GM18867 (cell line): ENCODE data around the gene ANKIB1.
A peak's percentile ranks its signal among the peaks of the same experiment; 100 is the strongest.

Experiments
- ATAC-seq: cut with Tn5 transposase; IDR thresholded peaks from one replicate; pipeline ENCODE4 v1.9.1; 2021; ENCODE audit warnings: mild to moderate bottlenecking, moderate library complexity; ENCODE audit not compliant: unreplicated experiment

ANKIB1 gene

DNA sequence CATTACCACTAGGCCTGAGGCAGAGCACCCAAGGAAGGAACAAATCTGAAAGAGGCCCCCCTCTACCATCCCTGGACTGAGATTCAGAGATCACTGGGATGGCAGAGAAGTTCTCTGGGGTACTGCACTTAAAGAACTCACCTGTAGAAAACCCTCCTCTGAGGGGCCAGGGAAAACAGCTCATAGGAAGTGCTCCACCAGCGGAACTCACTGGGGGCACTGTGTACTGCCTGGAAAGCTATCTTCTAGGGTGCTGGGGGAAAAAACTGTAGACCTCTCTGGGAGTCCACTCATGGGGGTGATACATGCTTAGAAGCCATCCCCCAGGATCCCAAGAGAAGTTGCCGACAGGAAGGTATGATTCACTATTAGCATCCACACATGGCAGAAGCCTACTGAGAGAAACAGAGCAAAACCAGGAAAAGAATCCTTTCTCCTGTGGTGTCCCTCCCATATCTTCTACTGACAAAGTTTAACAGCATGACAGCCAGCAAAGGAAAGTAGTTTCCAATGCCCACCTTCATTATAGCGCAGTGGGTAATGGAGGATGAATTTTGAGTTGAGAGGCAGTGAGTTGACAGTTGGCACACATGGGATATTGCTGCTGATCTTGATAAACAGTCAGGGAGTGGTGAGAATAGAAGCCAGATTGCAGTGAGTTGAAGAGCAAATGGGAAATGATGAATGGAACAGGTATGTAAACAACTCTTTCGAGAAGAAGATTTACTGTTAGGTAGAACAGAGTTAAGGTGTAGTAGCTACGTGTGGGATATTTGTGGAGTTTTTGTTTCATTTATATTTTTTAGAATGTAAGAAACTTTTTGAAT lies 20.9 kb downstream of the ANKIB1 start:
- no peak for ATAC-seq

DNA sequence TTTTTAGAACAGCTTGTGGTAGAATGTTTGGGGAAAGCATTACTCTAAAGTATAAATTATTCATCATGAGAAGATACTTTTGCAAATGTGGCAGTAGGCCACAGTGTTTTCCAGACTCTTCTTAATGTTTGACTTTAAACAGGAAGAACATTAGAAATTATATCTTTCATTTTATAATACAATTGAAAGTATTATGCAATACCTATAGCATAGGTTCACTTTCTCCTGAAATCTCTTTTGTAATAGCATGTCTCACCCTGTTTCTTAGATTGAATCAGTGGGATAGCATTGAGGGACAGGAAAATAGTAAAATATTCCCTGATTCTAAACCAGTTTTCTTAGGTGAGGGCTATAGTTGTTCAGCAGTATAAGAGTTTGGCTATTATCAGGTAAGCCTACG lies 23.1 kb downstream of the ANKIB1 start:
- ATAC-seq, result no peak

DNA sequence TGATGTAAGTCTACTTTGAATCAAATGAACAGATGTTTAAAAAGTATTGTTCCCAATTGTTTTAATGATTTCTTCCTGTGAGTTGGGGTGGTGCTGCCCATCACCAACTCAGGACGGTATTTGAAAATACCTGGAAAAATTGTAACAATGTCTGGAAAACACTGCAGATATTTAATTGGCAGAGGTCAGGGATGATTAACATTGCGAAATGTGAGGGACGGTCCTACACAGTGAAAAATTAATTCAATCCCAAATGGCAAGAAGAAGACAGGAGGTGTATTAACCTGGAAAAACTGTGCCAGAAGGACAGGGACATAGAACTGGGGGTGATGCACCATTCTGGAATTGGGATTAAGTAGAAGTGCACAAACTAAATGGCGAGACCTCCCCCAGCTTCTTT lies 29.6 kb downstream of the ANKIB1 start:
- no peak for ATAC-seq

DNA sequence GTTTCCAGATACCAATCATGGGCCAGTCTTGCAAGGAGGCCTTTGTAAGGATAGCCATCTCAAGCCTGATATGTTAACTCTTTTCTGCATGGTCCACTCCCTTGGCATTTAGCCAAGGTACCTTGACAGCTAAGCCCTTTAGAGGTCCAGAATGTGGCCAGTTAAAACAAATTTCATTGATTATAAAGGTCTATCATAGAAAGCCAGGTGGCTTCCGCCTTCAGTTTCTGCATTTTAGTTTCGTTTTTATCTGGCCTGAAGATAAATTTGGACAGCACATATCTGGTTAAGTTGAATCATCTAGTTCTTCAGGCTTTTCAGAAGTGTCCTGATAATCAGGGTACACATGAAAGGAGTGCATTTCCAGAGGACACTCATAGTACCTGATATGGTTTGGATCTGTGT lies 30.7 kb downstream of the ANKIB1 start:
- ATAC-seq, result peak; percentile 93

DNA sequence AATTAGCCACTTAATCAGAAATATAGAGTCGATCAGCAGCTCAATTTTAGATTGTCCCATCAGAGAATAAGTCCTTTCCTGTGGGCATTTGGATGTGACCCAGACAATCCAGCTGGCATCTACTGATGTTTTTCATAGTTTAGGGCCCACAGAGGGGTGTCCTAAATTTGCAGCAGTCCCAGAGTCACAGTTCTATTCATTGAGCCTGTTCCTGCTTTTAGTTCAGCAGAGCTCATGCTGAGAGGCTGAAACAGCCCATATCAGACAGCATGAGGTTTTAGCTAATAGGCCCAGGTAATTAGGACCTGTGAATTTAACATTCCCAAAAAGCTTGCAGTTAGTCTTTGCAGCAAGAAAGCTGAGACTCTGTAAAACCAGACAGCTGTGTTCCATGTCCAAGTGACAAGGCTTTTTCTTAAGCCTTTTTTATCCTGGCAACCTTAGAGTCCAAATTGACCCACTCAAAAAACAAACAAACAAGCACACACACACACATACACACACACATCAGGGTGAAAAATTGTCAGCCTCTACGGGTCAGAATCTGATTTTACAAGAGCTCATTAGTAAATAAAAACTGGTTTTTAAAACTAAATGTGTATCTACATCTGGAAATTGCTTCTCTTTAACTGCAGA lies 33.7 kb downstream of the ANKIB1 start:
- ATAC-seq, result no peak

DNA sequence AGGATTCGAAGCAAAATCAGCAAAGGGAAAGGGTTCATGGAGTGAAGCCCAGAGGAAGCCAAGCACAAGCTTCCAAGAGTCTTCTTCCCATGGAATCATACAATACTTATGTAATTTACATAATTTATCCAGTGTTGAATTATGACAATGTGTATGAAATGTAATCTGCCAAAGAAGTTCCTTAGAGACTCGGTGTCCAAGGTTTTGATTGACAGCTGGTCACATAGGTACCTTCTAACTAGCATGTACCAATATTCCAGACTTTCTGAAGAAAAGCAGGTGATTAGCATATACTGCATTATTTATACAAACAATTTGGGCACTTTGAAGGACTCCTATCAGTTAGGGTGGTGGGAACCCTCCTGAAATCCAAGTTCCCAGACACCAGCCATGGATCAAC lies 35.3 kb downstream of the ANKIB1 start:
- no peak for ATAC-seq

DNA sequence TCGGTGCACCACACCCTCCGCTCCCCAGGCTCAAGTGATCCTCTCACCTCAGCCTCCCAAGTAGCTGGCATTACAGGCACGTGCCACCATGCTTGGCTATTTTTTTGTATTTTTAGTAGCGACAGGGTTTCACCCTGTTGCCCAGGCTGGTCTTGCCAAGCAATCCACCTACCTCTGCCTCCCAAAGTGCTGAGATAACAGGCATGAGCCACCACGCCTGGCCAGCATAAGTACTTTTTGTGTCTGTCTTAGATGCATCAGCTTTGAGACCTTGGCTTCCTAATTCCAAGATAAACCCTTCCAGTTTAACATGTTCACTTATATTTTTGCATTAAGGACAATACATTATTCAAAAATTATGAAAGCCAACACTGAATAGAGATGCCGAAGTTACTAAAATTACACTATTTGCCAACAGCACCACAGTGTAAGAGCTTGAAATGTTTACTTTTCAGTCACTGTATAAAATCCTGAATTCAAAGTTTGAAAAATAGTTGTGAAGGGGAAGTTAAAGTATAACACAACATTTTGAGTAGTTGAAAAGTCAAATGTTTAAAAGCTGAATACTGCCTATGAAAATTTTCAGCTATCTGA lies 36.5 kb downstream of the ANKIB1 start:
- no peak for ATAC-seq

DNA sequence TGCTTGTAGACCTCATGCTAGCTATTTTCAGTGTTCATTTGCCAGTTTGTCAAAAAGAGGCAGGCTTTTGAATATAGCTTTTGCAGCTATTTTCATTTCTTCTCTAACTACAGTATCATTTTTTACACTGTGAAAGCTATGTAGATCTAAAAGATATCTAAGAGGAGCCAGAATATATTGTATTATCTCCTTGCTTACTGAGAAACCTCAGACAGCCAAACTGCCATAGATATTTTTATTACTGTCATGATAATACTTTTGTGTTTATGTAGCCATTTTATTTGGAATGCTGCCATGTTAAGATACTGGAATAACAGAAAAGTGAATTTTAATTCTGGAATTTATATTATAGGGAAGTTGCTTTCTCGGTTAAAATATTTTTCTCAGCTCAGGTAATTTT lies 37.2 kb downstream of the ANKIB1 start:
- no peak for ATAC-seq

DNA sequence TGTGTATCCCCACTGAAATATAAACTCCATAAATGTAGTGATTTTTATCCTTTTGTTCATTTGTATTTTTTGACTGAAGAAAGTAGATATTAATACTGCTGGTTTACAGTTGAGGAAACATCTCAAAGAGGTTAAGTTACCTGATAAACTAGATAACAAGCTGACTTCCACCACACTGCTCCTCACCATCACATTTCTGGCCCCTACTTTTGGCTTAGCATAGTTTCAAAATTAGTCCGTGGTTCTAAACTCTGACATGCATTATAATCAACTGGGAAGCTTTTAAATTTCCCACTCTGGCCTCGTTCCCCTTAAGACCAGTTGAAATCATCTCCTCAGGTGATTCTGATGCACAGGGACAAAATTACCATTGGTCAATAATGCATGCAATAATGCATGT lies 43.5 kb downstream of the ANKIB1 start:
- ATAC-seq, result no peak

DNA sequence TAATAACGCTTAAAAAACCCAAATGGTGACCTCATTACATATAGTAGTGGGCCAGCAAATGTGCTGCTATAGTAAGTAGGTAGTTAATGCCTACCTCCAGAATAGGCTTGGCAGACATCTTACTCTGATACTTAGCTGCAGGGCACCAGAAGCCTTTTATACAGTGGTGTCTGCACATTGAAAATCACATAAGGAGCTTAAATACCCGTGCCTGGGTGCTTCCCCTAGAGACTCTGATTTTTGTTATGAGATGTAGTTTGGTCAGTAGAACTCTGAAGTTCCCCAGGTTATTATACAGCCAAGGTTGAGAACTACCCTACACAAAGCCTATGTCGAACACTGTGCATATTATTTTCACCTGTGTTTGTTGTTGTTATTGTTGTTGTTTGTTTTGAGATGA lies 47.2 kb downstream of the ANKIB1 start:
- peak; percentile 45 for ATAC-seq

DNA sequence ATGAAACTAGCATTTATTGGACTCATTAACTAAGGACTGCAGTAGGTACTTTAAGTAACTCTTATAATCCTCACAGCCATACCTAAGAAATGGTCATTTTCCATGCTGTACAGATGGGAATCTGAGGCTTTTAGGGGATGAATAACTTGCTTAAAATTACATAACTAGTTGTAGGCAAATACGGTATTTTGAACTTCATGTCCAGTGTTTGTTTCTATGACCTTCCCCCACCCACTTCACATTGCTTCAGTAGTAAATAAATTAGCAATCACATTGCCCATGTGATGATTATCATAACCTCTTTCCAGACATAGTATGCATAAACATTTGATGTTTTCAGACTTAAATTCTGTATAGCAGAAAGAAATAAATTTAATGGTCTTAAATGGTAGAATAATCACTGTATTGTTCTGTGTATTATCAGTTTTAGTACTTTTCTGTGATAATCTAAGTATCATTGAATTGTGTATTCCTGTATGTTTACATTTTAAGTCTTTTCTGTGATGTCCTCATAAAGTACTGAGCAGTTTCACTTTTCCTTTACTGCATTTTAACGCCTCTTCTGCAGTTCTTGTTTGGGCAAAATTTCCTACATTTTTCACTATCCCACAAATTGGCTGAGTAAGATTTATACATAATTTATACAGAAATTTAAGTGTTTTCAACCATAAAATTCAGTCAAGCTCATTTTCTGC lies 48.3 kb downstream of the ANKIB1 start:
- ATAC-seq, result no peak

DNA sequence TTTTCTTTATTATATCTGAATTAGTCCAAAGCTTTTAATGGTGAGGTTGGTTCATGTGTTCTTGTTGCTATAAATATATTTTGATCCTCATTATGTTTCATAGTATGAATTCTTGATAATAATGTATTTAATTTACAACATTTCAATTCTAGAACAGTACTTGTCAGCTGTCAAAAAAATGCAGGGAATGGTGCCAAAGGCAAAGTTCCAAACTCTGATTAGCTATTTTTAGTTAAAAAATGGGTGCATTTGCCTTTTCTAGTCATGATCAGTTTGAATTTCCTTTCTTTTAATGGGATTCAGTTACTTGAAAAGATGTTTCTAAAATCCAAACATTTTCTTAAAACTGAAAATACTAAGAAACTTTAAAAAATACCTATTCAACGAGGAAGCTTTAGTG lies 49.6 kb downstream of the ANKIB1 start:
- no peak for ATAC-seq

DNA sequence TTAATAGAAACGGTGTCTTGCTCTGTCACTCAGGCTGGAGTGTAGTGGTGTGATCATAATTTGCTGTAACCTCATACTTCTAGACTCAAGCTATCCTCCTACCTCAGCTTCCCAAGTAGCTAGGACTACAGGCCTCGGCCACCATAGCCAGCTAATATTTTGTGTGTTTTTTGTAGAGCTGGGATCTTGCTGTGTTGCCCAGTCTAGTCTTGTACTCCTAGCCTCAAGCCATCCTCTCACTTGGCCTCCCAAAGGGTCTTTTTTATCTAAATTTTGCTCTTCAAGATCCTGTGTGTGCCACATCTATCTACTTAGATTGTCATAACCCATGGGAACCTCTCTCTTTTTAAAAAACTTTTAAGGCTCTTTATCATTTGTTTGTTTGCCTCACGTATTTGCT lies 50.5 kb downstream of the ANKIB1 start:
- no peak for ATAC-seq

DNA sequence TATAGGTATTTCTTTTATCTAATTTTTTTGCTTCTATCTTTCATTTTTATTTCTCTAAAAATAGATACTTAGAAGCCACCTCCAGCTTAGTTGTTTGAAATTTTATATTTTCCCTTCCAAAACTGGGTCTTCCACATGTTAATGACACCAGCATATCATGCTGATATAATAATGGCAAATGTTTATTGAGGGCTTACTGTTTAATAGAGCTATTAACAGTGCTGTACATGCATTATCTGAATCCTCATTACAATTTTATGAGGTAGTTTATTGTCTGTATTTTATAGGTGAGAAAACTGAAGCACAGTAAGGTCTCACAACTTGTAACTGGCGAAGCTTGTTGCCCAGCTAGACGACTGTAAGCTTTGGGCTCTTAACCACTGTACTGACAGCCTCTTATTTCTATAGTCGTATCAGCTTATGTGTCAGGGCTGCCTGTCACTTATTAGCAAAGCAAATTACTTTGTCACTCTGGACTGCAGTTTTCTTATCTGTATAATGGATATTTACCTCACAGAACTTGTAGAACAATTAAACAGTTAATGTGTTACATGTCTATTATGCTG lies 51.2 kb downstream of the ANKIB1 start:
- no peak for ATAC-seq

DNA sequence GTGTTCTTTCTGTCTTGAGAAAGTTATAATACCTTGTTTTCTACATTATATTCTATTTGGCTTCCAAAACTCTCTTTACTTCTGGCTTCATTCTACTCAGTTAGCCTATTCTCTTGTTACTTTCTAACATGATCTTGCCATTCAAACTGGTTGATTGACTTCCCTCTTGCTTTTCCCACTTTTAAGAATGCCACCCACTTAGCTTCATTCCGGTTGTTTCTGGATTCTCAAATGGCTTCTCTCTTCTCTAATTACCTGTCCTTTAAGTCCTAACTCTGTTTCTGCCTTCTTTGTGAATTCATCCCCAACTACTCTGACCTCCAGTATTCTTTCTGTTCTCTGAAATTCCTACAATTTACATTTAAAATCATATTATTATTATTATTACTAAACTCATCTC lies 52.0 kb downstream of the ANKIB1 start:
- no peak for ATAC-seq

DNA sequence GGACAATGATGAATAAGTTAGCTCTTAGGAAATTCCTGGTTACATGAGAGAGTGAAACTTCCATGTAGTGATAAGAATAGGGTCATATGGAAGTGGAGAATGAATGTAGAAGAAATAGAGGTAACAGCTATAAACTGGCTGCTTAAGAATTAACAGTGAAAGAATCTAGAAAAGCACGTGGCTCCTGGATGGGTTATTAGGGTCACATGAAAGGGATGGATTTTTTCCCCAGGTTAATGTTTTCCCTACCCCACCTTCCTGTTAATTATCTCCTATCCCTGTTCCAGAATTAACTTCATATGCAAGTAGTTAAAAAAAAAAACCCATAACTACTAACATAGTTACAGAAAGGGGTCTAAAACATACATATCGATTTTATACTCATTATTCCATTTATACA lies 58.0 kb downstream of the ANKIB1 start:
- ATAC-seq, result no peak

DNA sequence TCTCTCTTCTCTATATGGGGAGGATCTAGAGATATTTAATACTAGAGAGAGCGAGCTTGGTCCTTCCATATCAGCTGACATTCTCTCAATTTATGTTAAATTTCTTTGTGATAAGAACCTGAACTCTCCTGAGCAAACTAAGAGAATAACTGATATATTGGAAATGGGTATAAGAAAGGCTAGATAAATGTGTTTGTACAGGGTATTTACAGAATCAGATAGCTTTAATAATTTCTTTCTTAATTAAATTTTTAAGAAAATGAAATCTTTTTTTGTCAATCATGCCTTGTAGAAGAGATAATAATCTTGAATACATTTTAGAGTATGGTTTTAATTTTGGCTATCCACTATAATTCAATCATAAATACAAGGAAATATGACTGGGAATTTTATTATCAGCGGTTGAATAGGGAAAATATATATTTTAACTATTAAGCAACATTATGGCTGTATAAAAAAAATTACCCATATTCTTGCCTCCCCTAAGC lies 58.7 kb downstream of the ANKIB1 start:
- ATAC-seq, result no peak

DNA sequence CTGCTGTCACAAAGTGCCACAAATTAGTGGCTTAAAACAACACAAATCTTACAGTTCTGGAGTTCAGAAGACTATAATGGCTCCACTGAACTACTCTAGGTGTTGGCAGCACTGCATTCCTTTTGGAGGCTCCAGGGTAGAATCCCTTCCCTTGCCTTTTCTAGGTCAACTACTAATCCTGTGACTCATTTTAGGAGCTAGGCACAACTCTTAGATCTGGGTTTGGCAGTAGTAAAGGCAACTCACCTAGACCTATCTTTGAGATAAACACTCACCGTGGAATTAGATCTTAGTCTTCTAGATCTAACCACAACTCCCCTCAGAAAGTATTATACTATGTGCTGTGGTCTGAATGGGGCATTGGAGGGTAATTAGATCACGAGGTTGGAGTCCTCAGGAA lies 60.4 kb downstream of the ANKIB1 start:
- no peak for ATAC-seq

DNA sequence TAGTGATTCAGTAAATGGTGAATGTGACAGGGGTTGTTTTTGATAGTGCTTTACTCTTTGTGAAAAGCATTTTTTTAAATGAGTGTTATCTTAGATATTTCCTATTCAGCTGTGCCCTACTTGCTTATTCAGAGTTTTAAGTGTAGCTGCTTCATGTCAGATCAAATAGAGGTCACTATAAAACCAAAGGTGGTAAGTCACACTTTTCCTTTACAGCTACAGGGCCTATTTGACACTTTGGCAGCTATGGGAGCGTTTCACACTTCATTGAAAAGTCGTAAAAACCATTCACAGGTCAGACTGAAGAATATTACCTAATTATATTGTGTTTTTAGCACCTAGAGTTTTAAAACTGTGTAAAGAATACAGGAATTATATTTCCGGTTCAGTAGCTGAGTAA lies 67.3 kb downstream of the ANKIB1 start:
- ATAC-seq, result no peak

DNA sequence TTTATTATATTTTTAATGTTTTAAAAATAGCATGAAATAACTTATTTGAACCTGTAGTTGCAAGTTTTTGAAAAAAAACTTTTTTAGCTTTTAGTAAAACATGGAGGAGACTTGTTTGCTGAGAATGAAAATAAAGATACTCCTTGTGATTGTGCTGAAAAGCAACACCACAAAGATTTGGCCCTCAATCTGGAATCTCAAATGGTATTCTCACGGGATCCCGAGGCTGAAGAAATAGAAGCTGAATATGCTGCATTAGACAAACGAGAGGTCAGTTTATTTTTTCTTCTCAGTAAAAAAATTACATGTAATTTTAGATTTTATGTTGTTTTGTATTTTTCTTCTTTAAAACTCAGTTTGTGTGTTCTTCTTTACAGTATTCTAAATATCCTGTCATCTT lies 73.5 kb downstream of the ANKIB1 start:
- ATAC-seq, result no peak

DNA sequence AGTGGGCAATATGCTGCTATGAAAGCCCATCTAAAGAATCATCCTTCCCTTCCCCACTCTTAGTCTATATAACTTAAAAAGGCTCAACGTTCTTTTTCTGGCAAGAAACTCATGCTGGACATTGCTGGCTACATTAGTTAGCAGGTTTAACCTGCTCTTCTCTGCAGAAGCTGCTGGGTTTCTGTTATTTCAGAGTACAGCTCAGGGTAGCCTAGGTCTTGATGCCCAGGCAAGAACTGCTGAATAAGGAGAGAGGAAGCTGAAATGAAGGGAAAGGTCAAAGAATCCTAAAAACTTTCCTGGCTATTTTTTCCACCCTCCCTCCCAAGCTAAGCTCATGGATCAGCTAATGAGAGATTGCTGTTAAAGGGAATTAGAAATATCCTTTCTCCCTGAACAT lies 79.4 kb downstream of the ANKIB1 start:
- no peak for ATAC-seq
